GM20000 (cell line): Measurements from ENCODE around the gene S100B.

Experiments used
- DNase-seq: peaks from one replicate; pipeline ENCODE4 v3.0.0; 2012; ENCODE audit warnings: low spot score
- CTCF ChIP-seq: IDR thresholded peaks from 2 replicates; pipeline ENCODE4 v1.5.1; 2012; ENCODE audit warnings: mild to moderate bottlenecking, control low read depth; ENCODE audit errors: extremely low read depth, missing control alignments

The S100B gene

GRCh38 chr21:46552865-46553379, 52.0 kb downstream of the S100B start:
- no peak for TF ChIP-seq CTCF
- no peak for DNase-seq

- DNase-seq: no peak
- TF ChIP-seq CTCF: no peak
Observed at GRCh38 chr21:46552274-46552673, 52.6 kb downstream of the S100B start.

- no peak for DNase-seq
- no peak for TF ChIP-seq CTCF
Observed at GRCh38 chr21:46551636-46552241, 53.1 kb downstream of the S100B start.

GRCh38 chr21:46550116-46550941, 54.6 kb downstream of the S100B start:
- TF ChIP-seq CTCF: no peak
- no peak for DNase-seq

GRCh38 chr21:46549650-46550049, 55.2 kb downstream of the S100B start:
- no peak for TF ChIP-seq CTCF
- no peak for DNase-seq
